Measurements from ENCODE around the gene MAPK13. TPM values are rescaled to one million over a fixed set of nuclear protein-coding genes. Genes with fewer than 3 reads are reported as not detected.

The MAPK13 gene
- total RNA-seq, 1 donor from 2014 or later = 5.8 TPM

- H3K27ac ChIP-seq (ENCODE audit: low read depth, low read length) = no peak overlapping the region
- H3K4me1 ChIP-seq (ENCODE audit: insufficient read depth, low read length) = no peaks in the 10 kb centered on the region
- H4K20me1 ChIP-seq (ENCODE audit: insufficient read depth, low read length) = no peaks in the 10 kb centered on the region
- DNase-seq (ENCODE audit: low read depth) = no peak
- no peak overlapping the region for H3K4me3 ChIP-seq (ENCODE audit: insufficient read depth, low read depth, low read length)
- H3K9me3 ChIP-seq (ENCODE audit: insufficient read depth, low read depth, low read length) = peaks cover 3% of the 10 kb centered on the region
- no peaks in the 10 kb centered on the region for H3K79me2 ChIP-seq (ENCODE audit: insufficient read depth, low read length)
- peaks cover 24% of the 10 kb centered on the region for H3K9me3 Mint-ChIP-seq (ENCODE audit: unreplicated experiment)
- H3K36me3 ChIP-seq (ENCODE audit: insufficient read depth, low read length) = no peaks in the 10 kb centered on the region
- no peak overlapping the region for H3K4me2 ChIP-seq (ENCODE audit: low read length)
- no peaks in the 10 kb centered on the region for H3K27me3 ChIP-seq (ENCODE audit: insufficient read depth, low read length)
- no peak overlapping the region for H3K9ac ChIP-seq (ENCODE audit: low read length)
- no peak for FAIRE-seq
- H2AFZ ChIP-seq (ENCODE audit: low read depth, low read length) = no peak overlapping the region
- TF ChIP-seq CTCF (IDR thresholded peaks at IDR 0.05; ENCODE audit: insufficient read depth, low read depth, low read length) (no peak), EZH2 (IDR thresholded peaks at IDR 0.05; ENCODE audit: insufficient read depth, low read length) (no peak)
- peaks cover 8% of the 10 kb centered on the region for H3K36me3 Mint-ChIP-seq (ENCODE audit: low read depth, unreplicated experiment)
- H3K4me3 Mint-ChIP-seq (ENCODE audit: unreplicated experiment) = no peak overlapping the region
- H3K27me3 Mint-ChIP-seq (ENCODE audit: low read depth, unreplicated experiment) = no peaks in the 10 kb centered on the region
- no peak overlapping the region for H3K27ac Mint-ChIP-seq (ENCODE audit: unreplicated experiment)
- no peaks in the 10 kb centered on the region for H3K4me1 Mint-ChIP-seq (ENCODE audit: low read depth, unreplicated experiment)
These were observed 48.2 kb downstream of the MAPK13 start for GRCh38 chr6:36178544-36178943.

- DNase-seq (ENCODE audit: low read depth) (no peak), FAIRE-seq (no peak)
- H3K4me1 ChIP-seq (ENCODE audit: insufficient read depth, low read length) = no peaks in the 10 kb centered on the region
- peaks cover 8% of the 10 kb centered on the region for H3K36me3 Mint-ChIP-seq (ENCODE audit: low read depth, unreplicated experiment)
- no peak overlapping the region for H2AFZ ChIP-seq (ENCODE audit: low read depth, low read length)
- no peaks in the 10 kb centered on the region for H3K27me3 ChIP-seq (ENCODE audit: insufficient read depth, low read length)
- H3K79me2 ChIP-seq (ENCODE audit: insufficient read depth, low read length) = no peaks in the 10 kb centered on the region
- peaks cover 24% of the 10 kb centered on the region for H3K9me3 Mint-ChIP-seq (ENCODE audit: unreplicated experiment)
- no peaks in the 10 kb centered on the region for H3K27me3 Mint-ChIP-seq (ENCODE audit: low read depth, unreplicated experiment)
- H3K4me2 ChIP-seq (ENCODE audit: low read length) = no peak overlapping the region
- H4K20me1 ChIP-seq (ENCODE audit: insufficient read depth, low read length) = no peaks in the 10 kb centered on the region
- no peak overlapping the region for H3K27ac Mint-ChIP-seq (ENCODE audit: unreplicated experiment)
- H3K27ac ChIP-seq (ENCODE audit: low read depth, low read length) = no peak overlapping the region
- no peak overlapping the region for H3K9ac ChIP-seq (ENCODE audit: low read length)
- no peaks in the 10 kb centered on the region for H3K36me3 ChIP-seq (ENCODE audit: insufficient read depth, low read length)
- no peak overlapping the region for H3K4me3 ChIP-seq (ENCODE audit: insufficient read depth, low read depth, low read length)
- TF ChIP-seq CTCF (IDR thresholded peaks at IDR 0.05; ENCODE audit: insufficient read depth, low read depth, low read length) (no peak), EZH2 (IDR thresholded peaks at IDR 0.05; ENCODE audit: insufficient read depth, low read length) (no peak)
- no peaks in the 10 kb centered on the region for H3K4me1 Mint-ChIP-seq (ENCODE audit: low read depth, unreplicated experiment)
- no peak overlapping the region for H3K4me3 Mint-ChIP-seq (ENCODE audit: unreplicated experiment)
- H3K9me3 ChIP-seq (ENCODE audit: insufficient read depth, low read depth, low read length) = peaks cover 3% of the 10 kb centered on the region
These were observed 49.8 kb downstream of the MAPK13 start for GRCh38 chr6:36180126-36180525.

- DNase-seq (ENCODE audit: low read depth) = no peak
- peaks cover 4% of the 10 kb centered on the region for H3K9me3 Mint-ChIP-seq (ENCODE audit: unreplicated experiment)
- H3K27me3 Mint-ChIP-seq (ENCODE audit: low read depth, unreplicated experiment) = peaks cover 2% of the 10 kb centered on the region
- H2AFZ ChIP-seq (ENCODE audit: low read depth, low read length) = no peak overlapping the region
- H3K36me3 Mint-ChIP-seq (ENCODE audit: low read depth, unreplicated experiment) = peaks cover 2% of the 10 kb centered on the region
- TF ChIP-seq CTCF (IDR thresholded peaks at IDR 0.05; ENCODE audit: insufficient read depth, low read depth, low read length) (no peak), EZH2 (IDR thresholded peaks at IDR 0.05; ENCODE audit: insufficient read depth, low read length) (no peak)
- no peak overlapping the region for H3K4me3 ChIP-seq (ENCODE audit: insufficient read depth, low read depth, low read length)
- no peak overlapping the region for H3K27ac Mint-ChIP-seq (ENCODE audit: unreplicated experiment)
- no peaks in the 10 kb centered on the region for H3K9me3 ChIP-seq (ENCODE audit: insufficient read depth, low read depth, low read length)
- no peak overlapping the region for H3K27ac ChIP-seq (ENCODE audit: low read depth, low read length)
- no peak for FAIRE-seq
- H3K4me2 ChIP-seq (ENCODE audit: low read length) = no peak overlapping the region
- H4K20me1 ChIP-seq (ENCODE audit: insufficient read depth, low read length) = no peaks in the 10 kb centered on the region
- H3K4me3 Mint-ChIP-seq (ENCODE audit: unreplicated experiment) = no peak overlapping the region
- H3K4me1 Mint-ChIP-seq (ENCODE audit: low read depth, unreplicated experiment) = no peaks in the 10 kb centered on the region
- no peaks in the 10 kb centered on the region for H3K79me2 ChIP-seq (ENCODE audit: insufficient read depth, low read length)
- no peaks in the 10 kb centered on the region for H3K27me3 ChIP-seq (ENCODE audit: insufficient read depth, low read length)
- no peaks in the 10 kb centered on the region for H3K36me3 ChIP-seq (ENCODE audit: insufficient read depth, low read length)
- H3K9ac ChIP-seq (ENCODE audit: low read length) = no peak overlapping the region
- H3K4me1 ChIP-seq (ENCODE audit: insufficient read depth, low read length) = no peaks in the 10 kb centered on the region
These were observed 54.0 kb downstream of the MAPK13 start for GRCh38 chr6:36184311-36184710.
